Karpas-422 (cell line): ENCODE results near the gene ANKH. TPM values are rescaled to one million over a fixed set of nuclear protein-coding genes. Genes with fewer than 3 reads are reported as not detected.

ENCODE experiments used
- DNase-seq: peaks from one replicate; pipeline ENCODE4 v3.0.0-alpha.2; 2015
- H2AFZ ChIP-seq: fragments of 200-600 bp; sonication (generic); 2 replicates; pipeline ENCODE4 v1.6.1; 2014; ENCODE audit warnings: antibody characterized with exemption, low read length, mixed read lengths
- H3K27ac ChIP-seq: fragments of 200-600 bp; sonication (generic); 2 replicates; pipeline ENCODE4 v1.5.1; 2014; ENCODE audit warnings: mild to moderate bottlenecking, low read length, moderate library complexity
- H3K27me3 ChIP-seq: fragments of 200-600 bp; sonication (generic); 2 replicates; pipeline ENCODE4 v1.6.1; 2014; ENCODE audit warnings: low read length, mixed read lengths
- H3K36me3 ChIP-seq: fragments of 200-600 bp; sonication (generic); 2 replicates; pipeline ENCODE4 v1.6.1; 2014; ENCODE audit warnings: low read length, mixed read lengths; ENCODE audit not compliant: insufficient read depth
- H3K4me1 ChIP-seq: fragments of 200-600 bp; sonication (generic); 2 replicates; pipeline ENCODE4 v1.6.1; 2014; ENCODE audit warnings: mild to moderate bottlenecking, low read length, mixed read lengths
- H3K4me2 ChIP-seq: fragments of 200-600 bp; sonication (generic); 2 replicates; pipeline ENCODE4 v1.6.1; 2014; ENCODE audit warnings: low read length, low read depth, mild to moderate bottlenecking; ENCODE audit not compliant: poor library complexity, severe bottlenecking
- H3K4me3 ChIP-seq: fragments of 200-600 bp; sonication (generic); 2 replicates; pipeline ENCODE4 v1.5.1; 2014; ENCODE audit warnings: mild to moderate bottlenecking, antibody characterized with exemption, low read length, mixed read lengths
- H3K79me2 ChIP-seq: fragments of 200-600 bp; sonication (generic); 2 replicates; pipeline ENCODE4 v1.6.1; 2014; ENCODE audit warnings: mild to moderate bottlenecking, low read length, mixed read lengths
- H3K9ac ChIP-seq: fragments of 200-600 bp; sonication (generic); 2 replicates; pipeline ENCODE4 v1.6.0; 2014; ENCODE audit warnings: low read length
- H3K9me2 ChIP-seq: fragments of 200-600 bp; sonication (generic), shearing (Covaris generic); replicated peaks from 2 replicates; pipeline ENCODE4 v1.6.0; 2014; ENCODE audit warnings: mild to moderate bottlenecking, low read length, moderate library complexity; ENCODE audit not compliant: insufficient read depth
- H3K9me3 ChIP-seq: fragments of 300-700, 200-600 bp; sonication (generic); 2 replicates; pipeline ENCODE4 v1.6.1; 2014; ENCODE audit warnings: low read length, mixed read lengths
- H4K20me1 ChIP-seq: fragments of 200-600 bp; sonication (generic); 2 replicates; pipeline ENCODE4 v1.6.1; 2014; ENCODE audit warnings: mild to moderate bottlenecking, antibody characterized with exemption, low read length, low read depth; ENCODE audit not compliant: insufficient read depth
- small RNA-seq: library from RNA; depleted of rRNA; stranded (forward); fragments of <200 nt; gene quantifications from one replicate; pipeline ENCODE3, GENCODE V24; 2014
- total RNA-seq: library from RNA; depleted of rRNA; stranded (reverse); fragments of >200 nt; shearing (Covaris generic); gene quantifications from 2 replicates; pipeline ENCODE4 v1.2.3, GENCODE V29; 2014; ENCODE audit warnings: low replicate concordance; rRNA removed

The ANKH gene
- total RNA-seq, 1 experiment from 2014 or later, result 0.75 TPM

DNA sequence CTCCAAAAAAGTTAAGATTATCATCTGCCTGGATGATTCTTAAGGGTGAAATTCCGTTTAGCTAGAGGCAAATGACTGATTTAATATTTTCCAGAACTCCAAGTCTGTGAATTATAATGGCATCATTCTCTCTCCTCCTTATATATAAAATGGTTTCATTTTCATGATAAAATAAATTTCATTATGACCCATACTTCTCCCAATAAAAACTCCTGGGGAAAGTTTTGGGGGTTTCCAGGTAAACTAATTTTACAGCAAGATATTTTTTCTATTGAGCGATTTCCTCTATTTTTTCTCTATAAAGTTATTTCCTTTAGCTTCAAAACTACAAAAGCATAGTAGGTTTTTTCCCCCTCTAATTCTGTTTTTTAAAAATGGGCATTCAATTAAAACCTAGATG is 214.7 kb downstream of the ANKH start:
- H3K9ac ChIP-seq, result no peak overlapping the region
- H3K4me2 ChIP-seq, result no peak overlapping the region
- no peaks in the 10 kb centered on the region for H3K36me3 ChIP-seq
- H3K27me3 ChIP-seq, result no peaks in the 10 kb centered on the region
- no peak overlapping the region for H3K4me3 ChIP-seq
- no peak overlapping the region for H2AFZ ChIP-seq
- no peaks in the 10 kb centered on the region for H3K9me2 ChIP-seq
- H3K4me1 ChIP-seq, result peaks cover 4% of the 10 kb centered on the region; the same call in 1 of the 2 replicates
- H3K9me3 ChIP-seq, result no peaks in the 10 kb centered on the region
- H3K79me2 ChIP-seq, result no peaks in the 10 kb centered on the region
- no peak for DNase-seq
- H3K27ac ChIP-seq, result no peak overlapping the region
- no peaks in the 10 kb centered on the region for H4K20me1 ChIP-seq

DNA sequence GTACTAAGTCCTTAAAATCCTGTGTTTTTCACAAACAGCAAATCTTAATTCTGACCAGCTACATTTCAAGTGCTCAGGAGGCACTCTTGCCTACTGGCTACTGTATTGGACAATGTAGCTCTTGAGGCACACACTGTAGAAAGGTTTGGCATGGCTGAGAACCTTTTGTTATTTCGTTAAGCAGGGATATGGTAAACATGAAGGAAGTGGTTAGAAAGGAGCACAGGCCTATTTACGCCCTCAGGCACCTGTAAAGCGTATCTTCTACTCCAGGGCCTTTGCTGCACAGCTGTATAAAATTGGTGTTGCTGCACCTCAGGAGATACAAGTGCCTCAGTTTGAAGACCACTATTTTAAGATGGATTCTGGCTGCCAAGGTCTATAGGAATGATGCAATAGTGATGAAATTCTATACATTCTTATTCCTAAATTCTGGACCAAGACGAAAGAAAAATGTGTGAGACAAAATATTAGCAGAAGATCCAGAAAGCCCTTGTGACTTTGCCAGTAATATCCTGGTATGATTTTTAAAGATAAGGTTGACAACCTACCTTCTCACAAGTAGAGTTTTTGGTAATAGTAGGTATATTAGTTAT is 216.3 kb downstream of the ANKH start:
- H2AFZ ChIP-seq, result no peak overlapping the region
- no peak overlapping the region for H3K27ac ChIP-seq
- H3K9me3 ChIP-seq, result no peaks in the 10 kb centered on the region
- no peaks in the 10 kb centered on the region for H3K36me3 ChIP-seq
- no peaks in the 10 kb centered on the region for H3K9me2 ChIP-seq
- no peak overlapping the region for H3K4me2 ChIP-seq
- H4K20me1 ChIP-seq, result no peaks in the 10 kb centered on the region
- no peaks in the 10 kb centered on the region for H3K79me2 ChIP-seq
- no peak overlapping the region for H3K4me3 ChIP-seq
- DNase-seq, result no peak
- H3K4me1 ChIP-seq, result no peaks in the 10 kb centered on the region
- H3K9ac ChIP-seq, result no peak overlapping the region
- H3K27me3 ChIP-seq, result no peaks in the 10 kb centered on the region

Small RNA genes lying within 50 kb of the gene (small RNA-seq; reads per million reads assigned to genes)
- not detected for gene HNRNPKP5
- not detected for gene MIR4637

Other genes starting within 250 kb of the ANKH start
- 27.0 and 31.0 TPM in 2 replicates for gene OTULIN, start 207.1 kb downstream of the ANKH start, total RNA-seq